DND-41 (cell line): ENCODE results near the gene C6orf120.

Experiments
- CTCF ChIP-seq: IDR thresholded peaks from 2 replicates; pipeline ENCODE4 v1.5.1; 2012; ENCODE audit warnings: borderline replicate concordance, low read length, moderate library complexity, mild to moderate bottlenecking; ENCODE audit not compliant: poor library complexity, severe bottlenecking; ENCODE audit errors: extremely low read depth
- EZH2 ChIP-seq: IDR thresholded peaks from 3 replicates; pipeline ENCODE4 v1.6.1; 2012; ENCODE audit warnings: borderline replicate concordance, low read depth, mild to moderate bottlenecking, moderate library complexity, low read length, inconsistent platforms; ENCODE audit not compliant: severe bottlenecking

GRCh38 chr6:169745405-169745804 lies 43.5 kb downstream of the C6orf120 start:
- TF ChIP-seq CTCF (no peak), EZH2 (no peak)
